ENCODE results near the gene PRR20G.
"Not testable (repeated sequence)": the region's sequence is repeated elsewhere in the genome, so short reads cannot be mapped to it uniquely, and the experiment has no call there.

PRR20G gene

GRCh38 chr3:127287840-127288239, at the start of gene PRR20G:
Gene PRR20G (minus strand): TSS chr3:127288046. CDS start chr3:127287365, 681 bp downstream.
- DNase-seq = no peak

DNA sequence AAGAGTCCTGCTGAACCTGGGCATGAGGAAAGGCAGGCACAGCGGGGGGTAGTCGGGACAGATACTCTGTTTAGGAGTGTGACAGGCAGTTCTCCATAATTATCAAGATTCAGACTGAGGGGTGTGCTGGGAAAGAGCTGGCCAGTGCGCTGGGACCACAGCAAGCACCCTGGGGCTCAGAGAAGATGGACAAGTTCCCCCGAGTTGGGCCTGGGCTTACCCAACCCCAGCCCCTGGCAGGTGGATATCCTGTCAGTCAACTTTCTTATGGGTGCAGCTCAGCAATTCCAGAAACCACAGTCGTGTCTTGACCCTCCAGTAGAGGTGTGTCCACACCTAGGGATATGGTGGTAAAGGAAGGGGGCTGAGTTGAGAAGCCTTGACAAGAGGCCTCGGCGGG, 49.2 kb upstream of the PRR20G start:
- DNase-seq = no peak

DNA sequence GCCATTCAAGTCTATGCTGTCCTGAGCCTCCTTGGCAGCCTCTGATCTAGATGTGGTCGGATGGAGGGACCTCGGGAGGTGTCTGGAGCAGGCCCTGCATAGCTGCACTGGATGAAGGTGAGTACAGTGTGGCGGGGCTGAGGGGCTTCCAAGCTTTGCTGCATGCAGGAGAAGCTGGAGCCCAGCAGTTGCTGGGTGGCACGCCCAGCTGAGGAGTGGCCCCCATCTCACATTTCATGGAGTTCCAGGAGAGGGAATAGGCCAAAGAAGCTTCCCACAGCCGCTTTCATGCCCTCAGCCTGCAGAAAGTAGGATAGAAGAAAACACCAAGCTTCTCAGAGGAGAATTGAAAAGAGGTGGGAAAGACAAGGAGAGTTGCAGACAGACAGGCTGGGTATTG, 48.3 kb upstream of the PRR20G start:
- no peak for DNase-seq

GRCh38 chr3:127330385-127330784, 42.5 kb upstream of the PRR20G start:
- DNase-seq = no peak

- DNase-seq = no peak
These were observed 41.9 kb upstream of the PRR20G start for GRCh38 chr3:127329631-127330285.

DNA sequence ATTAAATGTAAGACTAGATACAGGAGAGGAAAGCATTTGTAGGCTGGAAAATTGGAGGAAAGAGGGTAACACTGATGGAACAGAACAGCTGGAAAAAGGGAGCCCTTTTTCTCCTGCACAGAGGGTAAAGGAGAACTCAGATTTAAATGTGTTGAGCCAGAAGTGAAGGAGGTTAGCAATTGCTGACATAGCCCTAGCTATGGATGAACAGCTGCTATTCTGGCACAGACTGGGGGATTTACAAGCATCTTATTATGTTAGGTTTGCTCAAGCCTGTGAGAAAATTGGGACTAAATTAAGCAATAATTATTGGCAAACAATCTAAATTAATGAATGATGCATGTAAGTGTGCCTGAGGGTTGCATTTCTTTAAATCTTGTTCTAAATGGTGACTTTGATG, 40.6 kb upstream of the PRR20G start:
- no peak for DNase-seq

GRCh38 chr3:127326341-127326740, 38.5 kb upstream of the PRR20G start:
- DNase-seq = no peak

GRCh38 chr3:127325629-127325961, 37.7 kb upstream of the PRR20G start:
- no peak for DNase-seq

- no peak for DNase-seq
These were observed 37.2 kb upstream of the PRR20G start for GRCh38 chr3:127324913-127325628.

GRCh38 chr3:127324076-127324475, 36.2 kb upstream of the PRR20G start:
- no peak for DNase-seq

- no peak for DNase-seq
These were observed 35.7 kb upstream of the PRR20G start for GRCh38 chr3:127323581-127323980.

GRCh38 chr3:127321371-127321770, 33.5 kb upstream of the PRR20G start:
- DNase-seq = no peak

- no peak for DNase-seq
These were observed 32.8 kb upstream of the PRR20G start for GRCh38 chr3:127320529-127321121.

GRCh38 chr3:127316685-127317084, 28.8 kb upstream of the PRR20G start:
- DNase-seq = no peak

GRCh38 chr3:127312818-127313217, 25.0 kb upstream of the PRR20G start:
- no peak for DNase-seq

DNA sequence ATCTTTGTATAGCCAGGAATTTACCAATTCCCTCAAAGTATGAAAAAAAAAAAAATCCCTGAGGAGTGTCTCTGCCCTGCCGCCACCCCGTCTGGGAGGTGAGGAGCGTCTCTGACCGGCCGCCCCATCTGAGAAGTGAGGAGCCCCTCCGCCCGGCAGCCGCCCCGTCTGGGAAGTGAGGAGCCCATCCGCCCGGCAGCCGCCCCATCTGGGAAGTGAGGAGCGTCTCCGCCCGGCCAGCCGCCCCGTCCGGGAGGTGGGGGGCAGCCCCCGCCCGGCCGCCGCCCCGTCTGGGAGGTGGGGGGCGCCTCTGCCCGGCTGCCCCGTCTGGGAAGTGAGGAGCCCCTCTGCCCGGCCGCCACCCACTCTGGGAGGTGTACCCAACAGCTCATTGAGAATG, 21.0 kb upstream of the PRR20G start:
- not testable (repeated sequence) for DNase-seq

DNA sequence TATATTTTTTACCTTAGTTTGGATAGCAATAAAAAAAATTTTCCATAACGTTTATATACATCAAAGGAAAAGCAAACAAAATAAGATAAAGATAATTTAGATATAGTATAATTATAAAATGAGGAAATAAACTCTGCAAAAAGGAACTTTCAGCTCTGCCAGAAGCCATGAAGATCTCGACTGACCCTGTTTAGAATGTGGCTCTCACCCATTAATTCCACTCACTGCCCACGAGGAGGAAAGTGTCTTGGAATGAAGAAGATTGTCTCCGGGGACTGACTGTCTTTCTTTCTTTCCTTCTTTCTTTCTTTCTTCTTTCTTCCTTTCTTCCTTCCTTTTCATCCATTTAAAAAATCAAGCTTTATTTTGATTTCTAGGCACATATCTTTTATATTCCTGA, 20.1 kb upstream of the PRR20G start:
- DNase-seq = no peak

- no peak for DNase-seq
These were observed 19.4 kb upstream of the PRR20G start for GRCh38 chr3:127307112-127307835.

- no peak for DNase-seq
These were observed 18.7 kb upstream of the PRR20G start for GRCh38 chr3:127306361-127307111.

GRCh38 chr3:127305499-127306060, 17.7 kb upstream of the PRR20G start:
- no peak for DNase-seq

DNA sequence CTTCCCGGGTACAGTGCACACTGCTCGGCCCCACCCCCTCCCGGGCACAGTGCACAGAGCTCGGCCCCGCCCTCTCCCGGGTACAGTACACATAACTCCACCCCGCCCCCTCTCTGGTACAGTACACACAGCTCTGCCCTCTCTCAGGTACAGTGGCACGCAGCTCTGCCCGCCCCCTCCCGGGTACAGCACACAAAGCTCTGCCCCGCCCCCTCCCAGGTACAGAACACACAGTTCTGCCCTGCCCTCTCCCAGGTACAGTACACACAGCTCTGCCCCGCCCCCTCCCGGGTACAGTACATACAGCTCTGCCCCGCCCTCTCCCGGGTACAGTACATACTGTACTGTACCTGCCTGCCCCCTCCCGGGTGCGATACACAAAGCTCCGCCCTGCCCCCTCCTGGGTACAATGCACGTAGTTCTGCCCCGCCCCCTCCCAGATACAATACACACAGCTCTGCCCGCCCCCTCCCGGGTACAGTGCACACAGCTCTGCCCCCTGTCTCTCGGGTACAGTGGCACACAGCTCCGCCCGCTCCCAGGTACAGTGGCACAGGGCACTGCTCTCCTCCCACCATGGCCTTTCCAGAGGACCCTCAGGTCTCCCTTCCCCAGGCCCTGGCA, 16.4 kb upstream of the PRR20G start:
- DNase-seq = no peak

DNA sequence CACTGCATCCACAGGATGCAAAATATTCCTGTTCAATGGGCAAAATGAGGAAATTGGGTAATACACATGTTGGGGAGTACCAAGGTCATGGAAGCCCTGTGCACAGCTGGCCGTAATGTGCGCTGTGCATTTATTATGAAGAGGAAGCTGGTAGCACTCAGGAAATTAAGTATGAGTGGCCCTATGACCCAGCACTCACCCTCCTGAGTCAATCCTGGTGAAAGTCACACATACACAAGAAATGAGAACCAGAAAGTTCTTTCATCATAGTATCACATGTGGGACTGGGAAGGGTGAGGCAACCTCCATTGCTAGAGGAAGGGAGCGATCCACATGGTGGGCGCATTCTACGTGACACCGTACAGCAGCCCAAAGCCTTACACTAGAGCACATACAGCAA, 11.4 kb upstream of the PRR20G start:
- DNase-seq = no peak
